Measurements from ENCODE around the gene LNP1. TPM values are rescaled to one million over a fixed set of nuclear protein-coding genes. Genes with fewer than 3 reads are reported as not detected.

Gene LNP1
- polyA plus RNA-seq, 1 donor (not counting 4 experiments of a cell fraction or from before 2014, with no cell fraction given): 0.64 TPM

- Histone ChIP-seq H3K79me2 (ENCODE audit: control insufficient read depth, insufficient read depth, low read length) (no peaks in the 10 kb centered on the region), H3K9ac (ENCODE audit: control insufficient read depth, extremely low read depth, insufficient read depth, low read length) (no peak overlapping the region), H3K9me3 (ENCODE audit: control insufficient read depth, low read depth, low read length) (no peaks in the 10 kb centered on the region), H2AFZ (ENCODE audit: control insufficient read depth, low read length) (no peak overlapping the region), H3K4me1 (ENCODE audit: control insufficient read depth, extremely low read depth, insufficient read depth, low read length) (peaks cover 4% of the 10 kb centered on the region), H4K20me1 (ENCODE audit: control insufficient read depth, extremely low read depth, insufficient read depth, low read length) (no peaks in the 10 kb centered on the region), H3K9me1 (ENCODE audit: control insufficient read depth, extremely low read depth, insufficient read depth, low read length) (no peaks in the 10 kb centered on the region), H3K4me3 (ENCODE audit: control insufficient read depth in 2 of 3, extremely low read depth in 1 of 3, insufficient read depth in 2 of 3, low read depth in 1 of 3, low read length in 3 of 3) (no peak overlapping the region), H3K27me3 (ENCODE audit: control insufficient read depth, extremely low read depth, insufficient read depth, low read length) (no peaks in the 10 kb centered on the region), H3K4me2 (ENCODE audit: control insufficient read depth, extremely low read depth, insufficient read depth, low read depth, low read length) (no peak overlapping the region), H3K27ac (ENCODE audit: control insufficient read depth, insufficient read depth, low read length) (no peak overlapping the region), H3K36me3 (ENCODE audit: control insufficient read depth in 2 of 2, extremely low read depth in 1 of 2, insufficient read depth in 2 of 2, low read length in 2 of 2) (no peaks in the 10 kb centered on the region)
- no peak for TF ChIP-seq EZH2 (IDR thresholded peaks at IDR 0.05; ENCODE audit: low read length)
- peak; percentile 65 to 78 (median 72) for TF ChIP-seq CTCF (optimal IDR thresholded peaks at IDR 0.05 in 1 of 3, IDR thresholded peaks at IDR 0.05 in 1 of 3, conservative IDR thresholded peaks at IDR 0.05 in 1 of 3; ENCODE audit: extremely low read depth in 1 of 3, insufficient read depth in 2 of 3, low read length in 3 of 3)
- DNase-seq (ENCODE audit: low read depth, low spot score) (peak; percentile 30), FAIRE-seq (peak; percentile 94)
- dilution Hi-C loops (cut with MboI; ENCODE audit: extremely low pct_ligation_motif_present, low sequenced_read_pairs): no loop called here
Measured at GRCh38 chr3:100463002-100463401, 61.7 kb downstream of the LNP1 start.

- Histone ChIP-seq H2AFZ (ENCODE audit: control insufficient read depth, low read length) (no peak overlapping the region), H3K27me3 (ENCODE audit: control insufficient read depth, extremely low read depth, insufficient read depth, low read length) (no peaks in the 10 kb centered on the region), H3K4me3 (ENCODE audit: control insufficient read depth in 2 of 3, extremely low read depth in 1 of 3, insufficient read depth in 2 of 3, low read depth in 1 of 3, low read length in 3 of 3) (no peak overlapping the region), H3K79me2 (ENCODE audit: control insufficient read depth, insufficient read depth, low read length) (no peaks in the 10 kb centered on the region), H3K9me1 (ENCODE audit: control insufficient read depth, extremely low read depth, insufficient read depth, low read length) (no peaks in the 10 kb centered on the region), H3K4me2 (ENCODE audit: control insufficient read depth, extremely low read depth, insufficient read depth, low read depth, low read length) (no peak overlapping the region), H3K9ac (ENCODE audit: control insufficient read depth, extremely low read depth, insufficient read depth, low read length) (no peak overlapping the region), H3K4me1 (ENCODE audit: control insufficient read depth, extremely low read depth, insufficient read depth, low read length) (peaks cover 4% of the 10 kb centered on the region), H4K20me1 (ENCODE audit: control insufficient read depth, extremely low read depth, insufficient read depth, low read length) (no peaks in the 10 kb centered on the region), H3K36me3 (ENCODE audit: control insufficient read depth in 2 of 2, extremely low read depth in 1 of 2, insufficient read depth in 2 of 2, low read length in 2 of 2) (no peaks in the 10 kb centered on the region), H3K9me3 (ENCODE audit: control insufficient read depth, low read depth, low read length) (no peaks in the 10 kb centered on the region), H3K27ac (ENCODE audit: control insufficient read depth, insufficient read depth, low read length) (no peak overlapping the region)
- no peak for FAIRE-seq
- dilution Hi-C loops (cut with MboI; ENCODE audit: extremely low pct_ligation_motif_present, low sequenced_read_pairs): no loop called here
- no peak for DNase-seq (ENCODE audit: low read depth, low spot score)
- TF ChIP-seq CTCF (optimal IDR thresholded peaks at IDR 0.05 in 1 of 3, IDR thresholded peaks at IDR 0.05 in 1 of 3, conservative IDR thresholded peaks at IDR 0.05 in 1 of 3; ENCODE audit: extremely low read depth in 1 of 3, insufficient read depth in 2 of 3, low read length in 3 of 3) (no peak), EZH2 (IDR thresholded peaks at IDR 0.05; ENCODE audit: low read length) (no peak)
Measured at GRCh38 chr3:100463646-100464155, 62.4 kb downstream of the LNP1 start.

Data from keratinocyte (primary cell).